Smooth muscle cell of the pulmonary artery (primary cell): ENCODE measurements around the gene CPTP. TPM values are rescaled to one million over a fixed set of nuclear protein-coding genes. Genes with fewer than 3 reads are reported as not detected.

Experiments
- total RNA-seq: library from RNA; depleted of rRNA; stranded (reverse); fragments of >200 nt; gene quantifications from 2 replicates; pipeline ENCODE4 v1.2.3, GENCODE V29; 2014

The CPTP gene
- total RNA-seq: 14.2 and 14.7 TPM in 2 replicates

DNA sequence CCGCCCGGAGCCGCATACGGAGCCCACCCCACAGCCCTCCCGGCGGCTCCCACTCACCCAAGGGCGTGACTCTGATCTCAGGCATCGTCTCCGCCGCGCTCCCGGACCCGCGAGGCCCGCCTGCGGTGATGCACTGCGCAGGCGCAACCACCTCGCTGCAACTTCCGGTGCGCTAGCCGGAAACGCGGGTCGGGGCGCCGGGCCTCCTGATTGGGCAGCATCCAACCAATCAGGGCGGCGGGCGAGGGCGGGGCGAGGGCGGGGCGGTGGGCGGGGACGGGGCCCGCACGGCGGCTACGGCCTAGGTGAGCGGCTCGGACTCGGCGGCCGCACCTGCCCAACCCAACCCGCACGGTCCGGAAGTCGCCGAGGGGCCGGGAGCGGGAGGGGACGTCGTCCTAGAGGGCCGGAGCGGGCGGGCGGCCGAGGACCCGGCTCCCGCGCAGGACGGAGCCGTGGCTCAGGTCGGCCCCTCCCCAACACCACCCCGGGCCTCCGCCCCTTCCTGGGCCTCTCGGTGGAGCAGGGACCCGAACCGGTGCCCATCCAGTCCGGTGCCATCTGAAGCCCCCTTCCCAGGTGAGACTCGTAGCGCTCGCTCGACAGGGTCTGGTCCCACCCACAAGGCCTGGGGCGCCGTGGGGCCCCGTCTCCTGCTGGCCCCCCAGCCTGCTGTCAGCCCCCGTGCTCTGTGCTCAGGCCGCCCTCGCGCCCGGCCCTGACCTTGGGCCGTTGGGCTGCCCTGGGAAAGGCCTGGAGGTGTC is at the start of gene CPTP, which contains the start of gene INTS11:
Gene CPTP (plus strand): TSS at position 279 of the 764 bp plus-strand sequence. CDS start 2,109 bp downstream, outside the sequence.
Gene INTS11 (minus strand): TSS at position 137 of the 764 bp plus-strand sequence. CDS start 52 bp downstream, at position 85.

DNA sequence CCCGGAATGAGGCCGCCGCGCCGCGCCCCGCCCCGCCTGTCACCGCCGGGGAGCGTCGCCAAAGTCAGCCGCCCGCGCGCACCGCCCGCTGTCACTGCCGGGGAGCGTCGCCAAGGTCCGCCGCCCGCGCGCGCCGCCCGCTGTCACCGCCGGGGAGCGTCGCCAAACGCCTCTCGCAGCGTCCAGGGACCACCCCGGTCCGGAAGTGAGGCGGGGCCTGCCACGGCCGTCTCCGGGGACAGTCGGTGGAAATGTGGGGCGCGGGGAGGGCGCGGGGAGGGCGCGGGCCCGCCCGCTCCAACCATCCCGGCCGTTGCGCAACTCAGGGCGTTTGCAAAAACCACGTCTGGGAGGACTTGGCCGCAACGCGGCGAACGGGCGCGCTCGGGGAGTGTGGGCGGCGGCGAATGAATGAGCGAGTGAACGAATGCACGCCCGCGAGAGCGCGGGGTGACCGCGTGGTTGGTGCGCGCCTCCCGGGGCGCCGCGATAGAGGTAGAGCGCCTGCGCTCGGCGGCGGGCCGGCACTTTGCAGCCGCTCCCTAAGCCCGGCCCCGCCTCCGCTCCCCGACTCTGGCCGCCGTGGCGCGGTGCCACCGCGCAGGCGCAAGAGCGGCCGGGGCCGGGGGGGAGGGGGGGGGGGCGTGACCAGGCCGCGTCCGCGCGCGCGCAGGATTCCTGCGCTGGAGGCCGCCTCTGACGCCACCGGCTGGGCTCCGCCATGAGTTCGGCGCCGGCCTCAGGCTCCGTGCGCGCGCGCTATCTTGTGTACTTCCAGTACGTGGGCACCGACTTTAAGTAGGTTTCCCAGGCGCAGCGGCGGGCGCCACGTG is 16.5 kb upstream of the CPTP start, which contains the start of the genes ACAP3 and PUSL1:
Gene ACAP3 (minus strand): TSS at position 8 of the 833 bp plus-strand sequence. CDS start 115 bp downstream, outside the sequence.
Gene PUSL1 (plus strand): TSS at position 675 of the 833 bp plus-strand sequence. CDS start 47 bp downstream, at position 722.

GRCh38 chr1:1331068-1331965 is 6.7 kb downstream of the CPTP start, which contains the start of gene TAS1R3:
Gene TAS1R3 (plus strand): TSS chr1:1331280. CDS start chr1:1331346, 66 bp downstream.

DNA sequence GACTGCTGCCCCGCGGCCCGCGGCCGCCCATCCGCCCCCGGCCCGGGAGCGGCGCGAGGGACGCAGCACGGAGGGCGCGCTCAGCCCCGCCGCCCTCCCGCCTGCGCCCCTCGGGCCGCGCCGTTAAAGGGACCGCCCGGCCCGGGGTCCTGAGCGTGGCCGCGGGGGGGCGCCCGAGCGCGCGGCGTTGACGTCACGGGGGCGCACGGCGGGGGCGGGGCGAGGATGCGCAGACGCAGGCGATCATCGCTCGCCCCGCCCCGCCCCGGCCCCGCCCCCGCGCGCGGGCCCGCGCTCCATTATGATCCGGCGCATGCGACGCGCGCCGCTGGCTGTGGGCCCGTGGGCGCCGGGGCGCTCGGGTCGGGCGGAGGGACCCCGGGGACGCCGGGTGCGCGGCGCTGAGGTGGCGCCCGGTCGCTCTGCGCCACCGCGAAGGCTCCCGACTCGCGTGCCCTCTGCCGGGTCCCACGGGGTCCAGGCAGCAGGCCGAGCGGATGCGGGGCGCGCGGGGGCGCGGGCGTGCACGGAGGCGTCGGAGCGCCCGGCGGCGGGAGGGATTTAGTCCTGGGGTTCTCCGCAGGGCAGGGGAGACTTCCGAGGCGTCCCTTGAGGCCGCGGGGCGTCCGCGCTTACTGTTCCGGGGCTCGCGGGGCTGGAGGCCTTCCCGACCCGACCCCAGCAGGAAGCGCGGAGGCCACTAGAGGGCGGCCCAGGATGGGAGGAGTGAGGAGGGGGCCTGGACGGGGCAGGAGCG is 24.8 kb downstream of the CPTP start, which contains the start of gene DVL1:
Gene DVL1 (minus strand): TSS at position 163 of the 757 bp plus-strand sequence. CDS start 353 bp downstream, outside the sequence.

GRCh38 chr1:1358433-1359271 is 34.0 kb downstream of the CPTP start, which contains the start of gene MXRA8:
Gene MXRA8 (minus strand): TSS chr1:1358555. CDS start chr1:1358504, 51 bp downstream.

GRCh38 chr1:1374929-1375662 is 50.5 kb downstream of the CPTP start, which contains the start of gene AURKAIP1:
Gene AURKAIP1 (minus strand): TSS chr1:1375207. CDS start chr1:1374756, 451 bp downstream.

Other genes starting within 250 kb of the CPTP start
- 4.6 and 6.6 TPM in 2 replicates for gene C1orf159, start 208.7 kb upstream of the CPTP start, total RNA-seq
- gene TTLL10, start 150.9 kb upstream of the CPTP start, total RNA-seq: not detected in 2 replicates
- not detected in 2 replicates for gene TNFRSF18, start 118.2 kb upstream of the CPTP start, total RNA-seq
- gene TNFRSF4, start 110.6 kb upstream of the CPTP start, total RNA-seq: 0.17 TPM in 1 of 2 replicates, not detected in the other
- 214 and 261 TPM in 2 replicates for gene SDF4, start 92.8 kb upstream of the CPTP start, total RNA-seq
- gene B3GALT6, start 92.6 kb upstream of the CPTP start, total RNA-seq: 28.5 and 35.7 TPM in 2 replicates
- gene C1QTNF12, start 78.1 kb upstream of the CPTP start, total RNA-seq: 0.91 and 2.2 TPM in 2 replicates
- 37.5 and 37.7 TPM in 2 replicates for gene UBE2J2, start 50.9 kb upstream of the CPTP start, total RNA-seq
- 1.2 and 2.0 TPM in 2 replicates for gene SCNN1D, start 44.4 kb upstream of the CPTP start, total RNA-seq
- 37.3 and 39.8 TPM in 2 replicates for gene ACAP3, start 16.9 kb upstream of the CPTP start, total RNA-seq
- gene PUSL1, start 16.2 kb upstream of the CPTP start, total RNA-seq: 13.4 and 15.7 TPM in 2 replicates
- gene INTS11, start 142 bp upstream of the CPTP start, total RNA-seq: 50.6 and 66.8 TPM in 2 replicates
- 0.23 and 0.26 TPM in 2 replicates for gene TAS1R3, start 6.5 kb downstream of the CPTP start, total RNA-seq
- 85.9 and 151 TPM in 2 replicates for gene DVL1, start 24.6 kb downstream of the CPTP start, total RNA-seq
- 247 and 264 TPM in 2 replicates for gene MXRA8, start 33.8 kb downstream of the CPTP start, total RNA-seq
- gene AURKAIP1, start 50.4 kb downstream of the CPTP start, total RNA-seq: 55.5 and 57.1 TPM in 2 replicates
- gene CCNL2, start 74.5 kb downstream of the CPTP start, total RNA-seq: 125 and 214 TPM in 2 replicates
- 66.3 and 70.6 TPM in 2 replicates for gene MRPL20, start 82.5 kb downstream of the CPTP start, total RNA-seq
- 0.17 and 0.39 TPM in 2 replicates for gene ANKRD65, start 96.5 kb downstream of the CPTP start, total RNA-seq
- gene VWA1, start 110.9 kb downstream of the CPTP start, total RNA-seq: 8.8 and 9.8 TPM in 2 replicates
- 0.40 TPM in 1 of 2 replicates, not detected in the other for gene ATAD3C, start 124.9 kb downstream of the CPTP start, total RNA-seq
- 5.7 and 21.3 TPM in 2 replicates for gene ATAD3B, start 147.0 kb downstream of the CPTP start, total RNA-seq
- gene ATAD3A, start 187.4 kb downstream of the CPTP start, total RNA-seq: 21.6 and 36.7 TPM in 2 replicates
- gene TMEM240, start 215.8 kb downstream of the CPTP start, total RNA-seq: 4.0 and 4.6 TPM in 2 replicates